ENCODE measurements around the gene TMEM94.

- no peak for TF ChIP-seq CTCF (CRISPR knock-in tag; IDR thresholded peaks at IDR 0.05)
- no peak for TF ChIP-seq MYNN (CRISPR knock-in tag; IDR thresholded peaks at IDR 0.05; ENCODE audit: low read depth)
- no peak for TF ChIP-seq ZNF569 (CRISPR knock-in tag; IDR thresholded peaks at IDR 0.05; ENCODE audit: borderline replicate concordance)
- TF ChIP-seq, protein P1, sequence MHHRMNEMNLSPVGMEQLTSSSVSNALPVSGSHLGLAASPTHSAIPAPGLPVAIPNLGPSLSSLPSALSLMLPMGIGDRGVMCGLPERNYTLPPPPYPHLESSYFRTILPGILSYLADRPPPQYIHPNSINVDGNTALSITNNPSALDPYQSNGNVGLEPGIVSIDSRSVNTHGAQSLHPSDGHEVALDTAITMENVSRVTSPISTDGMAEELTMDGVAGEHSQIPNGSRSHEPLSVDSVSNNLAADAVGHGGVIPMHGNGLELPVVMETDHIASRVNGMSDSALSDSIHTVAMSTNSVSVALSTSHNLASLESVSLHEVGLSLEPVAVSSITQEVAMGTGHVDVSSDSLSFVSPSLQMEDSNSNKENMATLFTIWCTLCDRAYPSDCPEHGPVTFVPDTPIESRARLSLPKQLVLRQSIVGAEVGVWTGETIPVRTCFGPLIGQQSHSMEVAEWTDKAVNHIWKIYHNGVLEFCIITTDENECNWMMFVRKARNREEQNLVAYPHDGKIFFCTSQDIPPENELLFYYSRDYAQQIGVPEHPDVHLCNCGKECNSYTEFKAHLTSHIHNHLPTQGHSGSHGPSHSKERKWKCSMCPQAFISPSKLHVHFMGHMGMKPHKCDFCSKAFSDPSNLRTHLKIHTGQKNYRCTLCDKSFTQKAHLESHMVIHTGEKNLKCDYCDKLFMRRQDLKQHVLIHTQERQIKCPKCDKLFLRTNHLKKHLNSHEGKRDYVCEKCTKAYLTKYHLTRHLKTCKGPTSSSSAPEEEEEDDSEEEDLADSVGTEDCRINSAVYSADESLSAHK (CRISPR knock-in tag; IDR thresholded peaks at IDR 0.05; ENCODE audit: borderline replicate concordance), result no peak
- TF ChIP-seq ZSCAN31 (CRISPR knock-in tag; IDR thresholded peaks at IDR 0.05; ENCODE audit: low read depth), result no peak
Observed at GRCh38 chr17:75493476-75494129, 37.2 kb downstream of the TMEM94 start.

All from HepG2 (cell line).